ENCODE data around the gene GPD2. TPM values are rescaled to one million over a fixed set of nuclear protein-coding genes. Genes with fewer than 3 reads are reported as not detected.

GPD2 gene
- polyA plus RNA-seq, 1 experiment: 20.7 TPM

GRCh38 chr2:156512451-156512850, 76.3 kb downstream of the GPD2 start:
- POLR2A ChIA-PET: no interaction called here
- Histone ChIP-seq H3K27ac (ENCODE audit: low read depth, low read length) (no peak overlapping the region), H3K27me3 (ENCODE audit: control insufficient read depth, insufficient read depth, low read length) (no peaks in the 10 kb centered on the region), H3K4me3 (ENCODE audit: low read depth, low read length) (no peak overlapping the region), H3K9me3 (ENCODE audit: control insufficient read depth, insufficient read depth, low read length) (no peaks in the 10 kb centered on the region)
- TF ChIP-seq CTCF (IDR thresholded peaks at IDR 0.05; ENCODE audit: low read depth, low read length): no peak
- peak; percentile 20 for DNase-seq (ENCODE audit: low read depth, low spot score)
- CTCF ChIA-PET: interaction anchor here (0.9 kb wide), 1 partner anchor 681 kb away, joined by 3 read pairs; no protein-coding TSS in a partner anchor

- ChIA-PET POLR2A (no interaction called here), CTCF (interaction anchor here (0.9 kb wide), 1 partner anchor 680 kb away, joined by 3 read pairs; no protein-coding TSS in a partner anchor)
- no peak overlapping the region for H3K4me3 ChIP-seq (ENCODE audit: low read depth, low read length)
- DNase-seq (ENCODE audit: low read depth, low spot score): no peak
- H3K27me3 ChIP-seq (ENCODE audit: control insufficient read depth, insufficient read depth, low read length): no peaks in the 10 kb centered on the region
- no peak for TF ChIP-seq CTCF (IDR thresholded peaks at IDR 0.05; ENCODE audit: low read depth, low read length)
- H3K9me3 ChIP-seq (ENCODE audit: control insufficient read depth, insufficient read depth, low read length): no peaks in the 10 kb centered on the region
- no peak overlapping the region for H3K27ac ChIP-seq (ENCODE audit: low read depth, low read length)
These were observed 77.0 kb downstream of the GPD2 start for GRCh38 chr2:156513219-156513618.

- CTCF ChIA-PET: no interaction called here
- Histone ChIP-seq H3K27ac (ENCODE audit: low read depth, low read length) (no peak overlapping the region), H3K4me3 (ENCODE audit: low read depth, low read length) (no peak overlapping the region), H3K27me3 (ENCODE audit: control insufficient read depth, insufficient read depth, low read length) (no peaks in the 10 kb centered on the region), H3K9me3 (ENCODE audit: control insufficient read depth, insufficient read depth, low read length) (peaks cover 7% of the 10 kb centered on the region)
- POLR2A ChIA-PET: no interaction called here
- TF ChIP-seq CTCF (IDR thresholded peaks at IDR 0.05; ENCODE audit: low read depth, low read length): no peak
- no peak for DNase-seq (ENCODE audit: low read depth, low spot score)
These were observed 81.2 kb downstream of the GPD2 start for GRCh38 chr2:156517419-156517818.

GRCh38 chr2:156518138-156518537, 82.0 kb downstream of the GPD2 start:
- no peak for TF ChIP-seq CTCF (IDR thresholded peaks at IDR 0.05; ENCODE audit: low read depth, low read length)
- H3K4me3 ChIP-seq (ENCODE audit: low read depth, low read length): no peak overlapping the region
- H3K27ac ChIP-seq (ENCODE audit: low read depth, low read length): no peak overlapping the region
- DNase-seq (ENCODE audit: low read depth, low spot score): no peak
- no peaks in the 10 kb centered on the region for H3K27me3 ChIP-seq (ENCODE audit: control insufficient read depth, insufficient read depth, low read length)
- peaks cover 7% of the 10 kb centered on the region for H3K9me3 ChIP-seq (ENCODE audit: control insufficient read depth, insufficient read depth, low read length)
- ChIA-PET POLR2A (no interaction called here), CTCF (no interaction called here)

- Histone ChIP-seq H3K4me3 (ENCODE audit: low read depth, low read length) (no peak overlapping the region), H3K27ac (ENCODE audit: low read depth, low read length) (no peak overlapping the region), H3K9me3 (ENCODE audit: control insufficient read depth, insufficient read depth, low read length) (peaks cover 7% of the 10 kb centered on the region), H3K27me3 (ENCODE audit: control insufficient read depth, insufficient read depth, low read length) (no peaks in the 10 kb centered on the region)
- DNase-seq (ENCODE audit: low read depth, low spot score): no peak
- ChIA-PET POLR2A (no interaction called here), CTCF (interaction anchor here (0.6 to 0.9 kb wide), 2 partner anchors 13 to 187 kb away, joined by 3 to 9 read pairs; no protein-coding TSS in a partner anchor)
- no peak for TF ChIP-seq CTCF (IDR thresholded peaks at IDR 0.05; ENCODE audit: low read depth, low read length)
These were observed 86.8 kb downstream of the GPD2 start for GRCh38 chr2:156522864-156523440.

All from AG04450 (cell line).